IPS-15b (cell line): Measurements from ENCODE around the gene SRSF3.
"Not testable (repeated sequence)": the region's sequence is repeated elsewhere in the genome, so short reads cannot be mapped to it uniquely, and the experiment has no call there.

Experiments
- H3K27me3 ChIP-seq: one replicate; pipeline ENCODE4 v1.6.1; 2013; ENCODE audit warnings: low read length; ENCODE audit not compliant: control insufficient read depth, insufficient read depth
- H3K36me3 ChIP-seq: one replicate; pipeline ENCODE4 v1.6.1; 2013; ENCODE audit warnings: low read length; ENCODE audit not compliant: control insufficient read depth, insufficient read depth
- H3K4me1 ChIP-seq: one replicate; pipeline ENCODE4 v1.6.1; 2013; ENCODE audit warnings: mild to moderate bottlenecking, low read length; ENCODE audit not compliant: control insufficient read depth, insufficient read depth
- H3K4me3 ChIP-seq: one replicate; pipeline ENCODE4 v1.5.1; 2013; ENCODE audit warnings: low read depth, low read length
- H3K9ac ChIP-seq: one replicate; pipeline ENCODE4 v1.6.1; 2013; ENCODE audit warnings: low read depth, mild to moderate bottlenecking, low read length
- H3K9me3 ChIP-seq: one replicate; pipeline ENCODE4 v1.6.1; 2013; ENCODE audit warnings: mild to moderate bottlenecking, low read length; ENCODE audit not compliant: control insufficient read depth, insufficient read depth

SRSF3 gene

GRCh38 chr6:36578431-36578830 is 15.7 kb upstream of the SRSF3 start:
- H3K27me3 ChIP-seq, result no peaks in the 10 kb centered on the region
- no peaks in the 10 kb centered on the region for H3K36me3 ChIP-seq
- H3K4me3 ChIP-seq, result no peak overlapping the region
- H3K9me3 ChIP-seq, result no peaks in the 10 kb centered on the region
- H3K9ac ChIP-seq, result no peak overlapping the region
- H3K4me1 ChIP-seq, result no peaks in the 10 kb centered on the region

GRCh38 chr6:36580184-36580526 is 14.0 kb upstream of the SRSF3 start:
- no peak overlapping the region for H3K4me3 ChIP-seq
- no peaks in the 10 kb centered on the region for H3K9me3 ChIP-seq
- no peaks in the 10 kb centered on the region for H3K36me3 ChIP-seq
- H3K9ac ChIP-seq, result no peak overlapping the region
- H3K4me1 ChIP-seq, result no peaks in the 10 kb centered on the region
- no peaks in the 10 kb centered on the region for H3K27me3 ChIP-seq

GRCh38 chr6:36581716-36582115 is 12.4 kb upstream of the SRSF3 start:
- H3K4me1 ChIP-seq, result no peaks in the 10 kb centered on the region
- H3K9me3 ChIP-seq, result no peaks in the 10 kb centered on the region
- no peak overlapping the region for H3K9ac ChIP-seq
- no peaks in the 10 kb centered on the region for H3K27me3 ChIP-seq
- H3K4me3 ChIP-seq, result no peak overlapping the region
- H3K36me3 ChIP-seq, result no peaks in the 10 kb centered on the region

GRCh38 chr6:36586606-36587005 is 7.6 kb upstream of the SRSF3 start:
- Histone ChIP-seq H3K9me3 (no peaks in the 10 kb centered on the region), H3K9ac (no peak overlapping the region), H3K36me3 (no peaks in the 10 kb centered on the region), H3K4me3 (no peak overlapping the region), H3K27me3 (no peaks in the 10 kb centered on the region), H3K4me1 (no peaks in the 10 kb centered on the region)

DNA sequence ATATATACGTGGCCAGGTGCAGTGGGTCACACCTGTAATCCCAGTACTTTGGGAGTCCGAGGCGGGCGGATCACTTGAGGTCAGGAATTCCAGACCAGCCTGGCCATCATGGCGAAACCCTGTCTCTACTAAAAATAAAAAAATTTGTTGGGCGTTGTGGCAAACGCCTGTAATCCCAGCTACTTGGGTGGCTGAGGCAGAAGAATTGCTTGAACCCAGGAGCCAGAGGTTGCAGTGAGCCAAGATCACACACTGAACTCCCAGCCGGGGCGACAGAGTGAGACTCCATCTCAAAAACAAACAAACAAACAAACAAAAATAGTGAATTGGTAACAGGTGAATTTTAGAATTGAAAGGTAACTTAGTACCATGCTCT is 5.1 kb upstream of the SRSF3 start:
- H3K4me1 ChIP-seq, H3K4me3 ChIP-seq, H3K36me3 ChIP-seq, H3K9ac ChIP-seq, H3K27me3 ChIP-seq, H3K9me3 ChIP-seq: not testable (repeated sequence)

- H3K4me1 ChIP-seq, result peaks cover 2% of the 10 kb centered on the region
Observed at GRCh38 chr6:36590237-36590636, 3.9 kb upstream of the SRSF3 start.

DNA sequence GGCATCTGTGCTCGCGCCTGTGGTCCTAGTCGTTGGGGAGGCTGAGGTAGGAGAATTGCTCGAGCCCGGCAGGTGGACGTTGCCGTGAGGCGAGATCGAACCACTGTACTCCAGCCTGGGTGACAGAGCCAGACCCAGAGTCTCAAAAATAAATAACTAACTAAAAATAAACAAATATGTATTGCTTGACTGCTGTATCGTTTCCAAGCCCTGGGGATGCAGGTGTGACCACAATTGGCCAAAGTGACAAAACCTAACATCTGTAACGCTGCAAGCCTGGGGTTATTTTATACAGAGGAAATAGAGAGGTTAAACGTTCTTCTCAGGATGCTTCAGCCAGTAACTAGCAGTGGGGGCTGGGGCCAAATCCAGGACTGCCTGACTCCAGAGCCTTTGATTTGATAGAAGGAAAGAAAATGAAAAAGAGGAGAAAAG is 1.9 kb upstream of the SRSF3 start:
- Histone ChIP-seq H3K4me3 (no peak overlapping the region), H3K4me1 (peaks cover 2% of the 10 kb centered on the region), H3K9ac (no peak overlapping the region), H3K36me3 (peaks cover 13% of the 10 kb centered on the region), H3K27me3 (no peaks in the 10 kb centered on the region), H3K9me3 (no peaks in the 10 kb centered on the region)

More at GRCh38 chr6:36590237-36590636, 3.9 kb upstream of the SRSF3 start:
- Histone ChIP-seq H3K4me3 (no peak overlapping the region), H3K9ac (no peak overlapping the region), H3K36me3 (peaks cover 6% of the 10 kb centered on the region), H3K27me3 (no peaks in the 10 kb centered on the region), H3K9me3 (no peaks in the 10 kb centered on the region)

- H3K27me3 ChIP-seq, result no peaks in the 10 kb centered on the region
- peaks cover 2% of the 10 kb centered on the region for H3K4me1 ChIP-seq
- peak overlapping the region; percentile 97 for H3K9ac ChIP-seq
- peaks cover 26% of the 10 kb centered on the region for H3K36me3 ChIP-seq
- no peaks in the 10 kb centered on the region for H3K9me3 ChIP-seq
- peak overlapping the region; percentile 98 for H3K4me3 ChIP-seq
Observed at GRCh38 chr6:36593569-36594028, 563 bp upstream of the SRSF3 start.

DNA sequence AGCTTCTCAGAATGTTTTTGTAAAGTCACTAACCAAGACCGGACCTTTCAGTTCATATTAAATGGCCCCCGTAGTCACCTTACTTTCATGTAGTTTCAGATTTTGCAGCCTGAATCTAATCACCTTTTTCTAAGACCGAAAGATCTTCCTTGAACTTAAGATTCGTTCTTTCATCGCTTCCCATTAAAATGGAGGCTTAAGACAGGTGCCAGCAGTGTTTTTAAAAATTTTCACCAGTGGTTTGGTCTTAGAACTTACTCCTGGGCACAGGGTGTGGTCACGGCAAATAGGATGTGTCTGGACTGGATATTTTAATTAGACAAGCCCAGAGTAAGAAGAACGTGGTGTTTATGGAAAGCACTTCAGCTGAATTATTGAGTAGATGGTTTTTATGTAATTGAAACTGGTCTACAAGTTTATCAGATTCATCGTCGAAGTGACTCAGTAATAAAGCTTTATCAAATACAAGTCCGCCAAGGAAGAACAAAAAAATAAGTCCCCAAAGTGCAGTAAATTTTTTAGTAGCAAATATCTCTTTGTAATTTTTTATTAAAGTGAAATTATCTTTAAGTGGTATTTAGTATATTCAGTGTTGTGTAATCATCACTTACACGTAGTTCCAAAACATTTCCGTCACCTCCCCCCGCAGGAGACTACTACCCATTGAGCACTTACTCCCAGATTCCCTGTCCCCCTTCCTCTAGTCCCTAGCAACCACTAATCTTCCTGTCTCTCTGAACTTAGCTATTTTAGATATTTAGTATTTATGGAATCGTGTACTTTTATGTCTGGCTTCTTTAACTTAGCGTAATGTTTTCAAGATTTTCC is 868 bp downstream of the SRSF3 start:
- H3K4me1 ChIP-seq, result peaks cover 5% of the 10 kb centered on the region
- H3K27me3 ChIP-seq, result no peaks in the 10 kb centered on the region
- no peaks in the 10 kb centered on the region for H3K9me3 ChIP-seq
- H3K4me3 ChIP-seq, result peak overlapping the region; percentile 98
- H3K36me3 ChIP-seq, result peaks cover 40% of the 10 kb centered on the region
- peak overlapping the region; percentile 99 for H3K9ac ChIP-seq

GRCh38 chr6:36596356-36596755 is 2.2 kb downstream of the SRSF3 start:
- no peaks in the 10 kb centered on the region for H3K27me3 ChIP-seq
- H3K9ac ChIP-seq, result peak overlapping the region; percentile 61
- H3K4me3 ChIP-seq, result peak overlapping the region; percentile 98
- no peaks in the 10 kb centered on the region for H3K9me3 ChIP-seq
- peaks cover 5% of the 10 kb centered on the region for H3K4me1 ChIP-seq
- H3K36me3 ChIP-seq, result peaks cover 54% of the 10 kb centered on the region

- no peaks in the 10 kb centered on the region for H3K9me3 ChIP-seq
- peaks cover 65% of the 10 kb centered on the region for H3K36me3 ChIP-seq
- no peaks in the 10 kb centered on the region for H3K27me3 ChIP-seq
- H3K4me1 ChIP-seq, result peaks cover 3% of the 10 kb centered on the region
- peak overlapping the region; percentile 16 for H3K9ac ChIP-seq
- peak overlapping the region; percentile 98 for H3K4me3 ChIP-seq
Observed at GRCh38 chr6:36597775-36598174, 3.6 kb downstream of the SRSF3 start.

DNA sequence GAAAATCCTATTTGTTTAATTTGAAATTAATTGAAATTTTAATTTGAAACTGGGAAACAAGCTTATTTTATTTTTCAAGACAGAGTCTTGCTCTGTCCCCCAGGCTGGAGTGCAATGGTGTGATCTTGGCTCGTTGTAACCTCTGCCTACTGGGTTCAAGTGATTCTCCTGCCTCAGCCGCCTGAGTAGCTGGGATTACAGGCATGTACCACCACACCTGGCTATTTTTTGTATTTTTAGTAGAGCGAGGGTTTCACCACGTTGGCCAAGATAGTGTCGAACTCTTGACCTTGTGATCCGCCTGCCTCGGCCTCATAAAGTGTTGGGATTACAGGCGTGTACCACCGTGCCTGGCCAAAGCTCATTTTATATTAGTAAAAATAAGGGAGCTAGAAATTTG is 4.2 kb downstream of the SRSF3 start:
- Histone ChIP-seq H3K9ac (peak overlapping the region; percentile 16), H3K4me3 (peak overlapping the region; percentile 98), H3K4me1 (peaks cover 3% of the 10 kb centered on the region)

More for the DNA sequence above, 4.2 kb downstream of the SRSF3 start:
- H3K36me3 ChIP-seq, result peaks cover 65% of the 10 kb centered on the region
- H3K9me3 ChIP-seq, result no peaks in the 10 kb centered on the region
- no peaks in the 10 kb centered on the region for H3K27me3 ChIP-seq
